HepG2 (cell line): Measurements from ENCODE around the gene OAS2. TPM values are rescaled to one million over a fixed set of nuclear protein-coding genes. Genes with fewer than 3 reads are reported as not detected.

Experiments
- ATAC-seq: fragments of 200-7000 bp; cut with Tn5 transposase; 3 replicates; pipeline ENCODE4 v1.9.1; 2020; ENCODE audit warnings: mild to moderate bottlenecking, moderate library complexity
- BruUV-seq: library from RNA; stranded (reverse); fragments of 400-500 nt; replicated peaks from 2 replicates; lab custom pipeline; 2021; lab: Mats Ljungman, UMichigan
- CTCF ChIA-PET: fragments of 300-600 bp; formaldehyde crosslinking; extraction: SDS; loops from one replicate; lab custom pipeline; 2021; ENCODE audit warnings: low total read pairs, inconsistent platforms, low intra/inter-chr PET ratio; lab: Yijun Ruan, JAX
- POLR2A ChIA-PET: fragments of 350-600 bp; sonication (Branson Sonifier 250); formaldehyde crosslinking; loops from one replicate; lab custom pipeline; 2020; ENCODE audit warnings: antibody characterized with exemption, inconsistent platforms; lab: Yijun Ruan, JAX
- DNase-seq: peaks from one replicate; pipeline ENCODE4 v3.0.0-alpha.2; 2015; ENCODE audit warnings: low spot score
- FAIRE-seq: peaks from 3 replicates; lab custom pipeline; 2011; peaks lifted over from hg19 to GRCh38; lab: Jason Lieb, UNC
- H2AFZ ChIP-seq: one replicate; pipeline ENCODE4 v1.6.1; 2011; ENCODE audit warnings: low read length, inconsistent platforms
- H3K27ac ChIP-seq: fragments of 300-600 bp; 3 replicates; pipeline ENCODE4 v1.8.0; 2011; ENCODE audit warnings: mixed run types, mild to moderate bottlenecking, mixed read lengths, low read length, inconsistent platforms; ENCODE audit not compliant: insufficient read depth; ENCODE audit errors: extremely low read length
- H3K27me3 ChIP-seq, 2 experiments: fragments of 200-600 bp in 1 of 2; 2 replicates in 1 of 2; 3 replicates in 1 of 2; pipeline versions ENCODE4 v1.6.0 to v1.8.0; 2011; ENCODE audit warnings: low read length in 2 of 2, mild to moderate bottlenecking in 2 of 2, moderate library complexity in 2 of 2, inconsistent platforms in 1 of 2; ENCODE audit not compliant: insufficient read depth in 2 of 2, control insufficient read depth in 1 of 2
- H3K36me3 ChIP-seq, 2 experiments: fragments of 200-600 bp in 1 of 2; replicated peaks in 1 of 2; 2 replicates in 1 of 2; 3 replicates in 1 of 2; pipeline versions ENCODE4 v1.5.1 to v1.8.0; 2011; ENCODE audit warnings: low read length in 2 of 2, inconsistent platforms in 1 of 2; ENCODE audit not compliant: insufficient read depth in 2 of 2, control insufficient read depth in 1 of 2
- H3K4me1 ChIP-seq: 2 replicates; pipeline ENCODE4 v1.5.1; 2012; ENCODE audit warnings: low read length, inconsistent platforms; ENCODE audit not compliant: insufficient read depth
- H3K4me2 ChIP-seq: 2 replicates; pipeline ENCODE4 v1.6.0; 2011; ENCODE audit warnings: low read depth, low read length, inconsistent platforms
- H3K4me3 ChIP-seq, 3 experiments: fragments of 200-600 bp in 1 of 3; sonication (generic), shearing (Covaris generic) in 1 of 3; replicated peaks in 1 of 3; 2 replicates each; pipeline ENCODE4 v1.5.1; 2011 to 2016; ENCODE audit warnings: low read length in 3 of 3, inconsistent platforms in 2 of 3, low read depth in 2 of 3, mild to moderate bottlenecking in 2 of 3, control low read depth in 1 of 3, mixed read lengths in 1 of 3; ENCODE audit not compliant: insufficient read depth in 1 of 3
- H3K79me2 ChIP-seq: one replicate; pipeline ENCODE4 v1.6.1; 2011; ENCODE audit warnings: low read length, inconsistent platforms; ENCODE audit not compliant: insufficient read depth
- H3K9ac ChIP-seq: 2 replicates; pipeline ENCODE4 v1.6.0; 2011; ENCODE audit warnings: mild to moderate bottlenecking, low read depth, low read length, inconsistent platforms; ENCODE audit not compliant: insufficient read depth
- H3K9me3 ChIP-seq: 2 replicates; pipeline ENCODE4 v1.5.1; 2012; ENCODE audit warnings: mild to moderate bottlenecking, low read length
- H4K20me1 ChIP-seq: 2 replicates; pipeline ENCODE4 v1.6.0; 2011; ENCODE audit warnings: inconsistent platforms, mild to moderate bottlenecking, low read length, moderate library complexity; ENCODE audit not compliant: insufficient read depth
- BCLAF1 ChIP-seq: fragments of 450-650 bp; IDR thresholded peaks from 2 replicates; pipeline ENCODE4 v1.6.1; 2017; ENCODE audit warnings: mild to moderate bottlenecking
- ETV6 ChIP-seq: sonication (generic); formaldehyde crosslinking; conservative IDR thresholded peaks from 2 replicates; pipeline ENCODE4 v1.4.0; 2020; ENCODE audit warnings: missing genetic modification reagents
- KAT7 ChIP-seq: IDR thresholded peaks from 2 replicates; pipeline ENCODE4 v1.6.1; 2018; ENCODE audit warnings: borderline replicate concordance, missing compliant biosample characterization
- KDM2A ChIP-seq: sonication (generic); formaldehyde crosslinking; IDR thresholded peaks from 2 replicates; pipeline ENCODE4 v1.4.0; 2020; ENCODE audit warnings: low read depth, missing genetic modification reagents, borderline replicate concordance
- TBP ChIP-seq: sonication (generic); formaldehyde crosslinking; IDR thresholded peaks from 2 replicates; pipeline ENCODE4 v1.5.0; 2020; ENCODE audit warnings: missing genetic modification reagents
- TCF12 ChIP-seq, 2 experiments: fragments of 450-650 bp in 1 of 2; sonication (generic) in 1 of 2; formaldehyde crosslinking in 1 of 2; IDR thresholded peaks; 2 replicates each; pipeline versions ENCODE4 v1.6.1 to v1.8.0; 2017 to 2022; ENCODE audit warnings: antibody characterized with exemption in 1 of 2, mild to moderate bottlenecking in 1 of 2, missing genetic modification reagents in 1 of 2, moderate library complexity in 1 of 2
- TRIM22 ChIP-seq: fragments of 450-650 bp; IDR thresholded peaks from 2 replicates; pipeline ENCODE4 v1.6.1; 2017
- ZNF720 ChIP-seq: sonication (generic); formaldehyde crosslinking; IDR thresholded peaks from 2 replicates; pipeline ENCODE4 v1.4.0; 2020; ENCODE audit warnings: missing genetic modification reagents
- WGBS: methylation state at CpG from one replicate; pipeline ENCODE4 v1.1.6; 2017; ENCODE audit warnings: low lambda C conversion rate; 5-methylcytosine and 5-hydroxymethylcytosine counted together
- in situ Hi-C: cut with HindIII; loops from 2 replicates; pipeline ENCODE4 v1.10.0; 2017; ENCODE audit warnings: low pct_unique_long_range_greater_than_20kb; ENCODE audit not compliant: extremely low pct_ligation_motif_present
- intact Hi-C: fragments of 100-400 bp; cut with micrococcal nuclease; formaldehyde crosslinking; loops from one replicate; pipeline ENCODE4 v1.10.0; 2022; ENCODE audit not compliant: unreplicated experiment
- polyA plus RNA-seq, 8 experiments: library from polyadenylated mRNA; depleted of rRNA in 3 of 8; stranded (reverse) in 7 of 8; unstranded in 1 of 8; fragments of >200 nt; fragmentation: Illumina TruSeq in 4 of 8; extraction: Trizol in 4 of 8; gene quantifications; 2 replicates each; pipeline versions ENCODE4 v1.2.1 to v1.2.3, GENCODE V29; 2011 to 2016; ENCODE audit warnings: low read depth in 4 of 8, missing spikeins in 1 of 8, mixed read lengths in 1 of 8; ENCODE audit not compliant: insufficient read depth in 1 of 8
- total RNA-seq, 5 experiments: library from RNA; depleted of rRNA; stranded (reverse); fragments of >200 nt; fragmentation: Illumina TruSeq; extraction: Trizol; gene quantifications; 2 replicates each; pipeline ENCODE4 v1.2.3, GENCODE V29; 2016; ENCODE audit warnings: low read depth in 1 of 5

The OAS2 gene
- total and polyA plus RNA-seq, 2 of the 13 experiments (the other 11 are each of a cell fraction or from before 2014, with no cell fraction given) = 0.05 to 0.24 TPM

GRCh38 chr12:112936264-112936663, 42.1 kb upstream of the OAS2 start:
- TF ChIP-seq TBP (no peak), TCF12 (IDR thresholded peaks at IDR 0.05) (no peak), TCF12 (CRISPR knock-in tag; IDR thresholded peaks at IDR 0.05) (no peak), BCLAF1 (no peak), KAT7 (CRISPR knock-in tag) (no peak), KDM2A (CRISPR knock-in tag) (no peak), ETV6 (CRISPR knock-in tag) (no peak), ZNF720 (no peak), TRIM22 (no peak)
- intact Hi-C loops (no loop called here), in situ Hi-C loops (no loop called here)
- Histone ChIP-seq H3K9ac (no peak overlapping the region), H3K36me3 (no peaks in the 10 kb centered on the region), H3K4me1 (peaks cover 34% of the 10 kb centered on the region), H3K4me2 (no peak overlapping the region), H3K9me3 (no peaks in the 10 kb centered on the region), H3K27me3 (no peaks in the 10 kb centered on the region; a peak in 1 of 5 replicates), H3K4me3 (no peak overlapping the region), H3K79me2 (no peaks in the 10 kb centered on the region), H3K27ac (no peak overlapping the region), H2AFZ (no peak overlapping the region), H4K20me1 (no peaks in the 10 kb centered on the region)
- POLR2A ChIA-PET = no interaction called here
- WGBS = 63% methylated on average over 1 of the region's 1 CpG
- ATAC-seq (no peak), FAIRE-seq (no peak), DNase-seq (no peak)
- CTCF ChIA-PET = no interaction called here
- BruUV-seq = no TSS peak
